COLO829 (cell line): ENCODE measurements around the gene HPSE2.

ENCODE experiments used
- DNase-seq: peaks from one replicate; pipeline ENCODE4 v3.0.0; 2012; ENCODE audit warnings: low spot score

Gene HPSE2

GRCh38 chr10:98613446-98613845 lies 622.2 kb downstream of the HPSE2 start:
- DNase-seq, result no peak

- no peak for DNase-seq
Observed at GRCh38 chr10:98611436-98611835, 624.2 kb downstream of the HPSE2 start.

DNA sequence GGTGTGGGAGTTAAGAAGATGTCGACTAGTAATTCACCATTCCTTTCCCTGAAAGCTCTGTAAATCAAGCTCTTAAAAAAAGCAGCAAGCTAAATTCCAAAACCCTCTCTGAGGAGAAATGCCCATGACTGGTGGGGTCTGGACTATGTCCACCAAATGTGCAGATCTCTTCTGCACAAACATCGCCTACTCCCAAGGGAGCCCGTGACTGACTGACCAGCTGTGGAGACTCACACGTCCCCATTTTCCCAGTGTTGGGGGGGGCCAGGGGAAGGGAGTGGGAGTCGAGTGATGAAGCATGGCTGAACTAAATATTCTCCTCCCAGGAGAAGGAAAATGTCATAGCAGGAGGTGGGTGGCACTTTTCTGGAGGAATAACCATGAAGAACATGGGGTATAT lies 624.8 kb downstream of the HPSE2 start:
- no peak for DNase-seq

DNA sequence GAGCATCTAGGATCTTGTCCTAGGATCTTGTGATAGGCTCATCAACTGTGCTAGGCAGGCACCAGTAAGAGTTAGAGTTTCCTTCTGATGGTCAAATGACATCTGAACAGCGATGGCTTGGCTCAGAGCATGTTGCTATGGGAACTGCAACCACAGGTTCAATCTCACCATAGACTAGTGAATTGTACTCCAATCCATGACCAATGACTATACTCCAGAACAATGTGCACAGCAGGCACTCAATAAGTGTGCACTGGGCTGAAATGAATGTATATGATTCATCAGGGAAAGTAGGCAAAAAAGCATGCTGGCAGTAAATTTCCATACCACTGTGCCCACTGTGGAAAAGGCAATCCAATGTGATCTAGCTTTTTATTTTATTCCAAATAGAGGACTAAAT lies 625.4 kb downstream of the HPSE2 start:
- DNase-seq, result no peak

GRCh38 chr10:98609265-98609664 lies 626.4 kb downstream of the HPSE2 start:
- no peak for DNase-seq

DNA sequence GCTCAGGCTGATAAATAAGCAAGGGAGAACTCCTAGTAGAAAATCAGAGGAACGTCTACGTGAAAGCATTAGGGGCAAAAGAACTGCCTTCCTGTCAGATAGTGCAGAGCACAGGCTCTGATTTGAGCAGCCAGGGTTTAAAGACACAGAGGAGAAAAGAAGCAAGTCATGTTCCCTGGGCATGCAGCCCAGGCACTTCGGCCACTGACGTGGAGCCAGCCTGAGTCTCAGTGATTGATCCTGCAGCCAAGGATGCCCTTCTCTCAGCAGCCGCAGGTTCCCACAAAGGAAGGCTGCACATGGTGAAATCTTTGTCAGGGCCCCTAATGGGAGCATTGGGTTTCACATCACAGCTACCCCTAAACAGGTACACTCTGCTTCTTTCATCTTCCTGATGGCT lies 627.2 kb downstream of the HPSE2 start:
- DNase-seq, result no peak

DNA sequence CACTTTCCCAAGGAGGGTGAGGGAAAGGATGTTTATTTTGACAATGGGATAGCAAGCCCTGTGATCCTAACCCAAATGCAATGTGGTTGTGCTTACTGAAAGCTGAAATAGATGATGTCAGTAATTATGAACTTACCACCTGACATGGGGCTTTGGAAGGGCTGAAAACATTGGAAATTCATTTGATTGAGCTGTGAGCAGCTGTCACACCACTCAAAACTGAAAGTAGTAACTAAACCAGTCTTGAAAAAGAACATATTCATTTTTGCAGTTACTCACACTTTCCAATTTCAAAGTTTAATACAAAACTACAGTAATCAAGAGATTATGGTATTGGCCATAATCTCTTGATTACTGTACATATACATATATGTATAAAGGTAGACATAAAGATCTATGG lies 633.4 kb downstream of the HPSE2 start:
- no peak for DNase-seq

- DNase-seq, result no peak
Observed at GRCh38 chr10:98599032-98599610, 636.5 kb downstream of the HPSE2 start.

DNA sequence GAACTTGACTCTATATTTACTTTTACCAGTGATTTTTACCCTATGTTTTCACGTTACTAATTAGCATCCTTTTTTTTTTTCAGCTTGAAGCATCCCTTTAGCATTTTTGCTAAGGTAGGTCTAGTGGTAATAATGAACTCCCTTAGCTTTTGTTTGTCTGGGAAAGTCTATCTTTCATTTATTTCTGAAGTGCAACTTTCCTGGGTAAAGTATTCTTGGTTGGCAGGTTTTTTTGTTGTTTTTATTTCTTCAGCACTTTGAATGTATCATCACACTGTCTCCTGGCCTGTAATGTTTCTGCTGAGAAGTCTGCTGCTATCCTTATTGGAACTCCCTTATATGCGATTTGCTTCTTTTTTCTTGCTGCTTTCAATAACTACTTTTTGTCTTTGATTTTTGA lies 639.2 kb downstream of the HPSE2 start:
- DNase-seq, result no peak

GRCh38 chr10:98589691-98590090 lies 646.0 kb downstream of the HPSE2 start:
- no peak for DNase-seq

DNA sequence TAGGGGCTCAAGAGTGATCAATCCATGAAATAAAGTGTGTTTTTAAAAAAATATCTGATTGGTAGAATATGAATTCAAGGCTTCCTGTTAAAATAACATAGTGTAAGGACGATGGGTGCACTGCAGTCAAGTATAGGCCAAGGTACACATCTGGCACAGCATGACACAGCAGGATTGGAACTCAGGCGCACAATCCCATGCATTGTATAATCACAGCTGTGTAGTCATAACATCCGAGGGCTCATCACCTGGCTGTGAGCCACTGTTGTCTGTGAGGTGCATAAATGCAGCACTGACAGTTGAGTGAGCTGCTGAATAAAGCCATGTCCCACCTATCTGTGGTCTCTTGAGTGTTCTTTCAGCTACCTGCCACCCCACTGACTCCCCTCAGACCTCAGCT lies 646.6 kb downstream of the HPSE2 start:
- DNase-seq, result peak; percentile 5

DNA sequence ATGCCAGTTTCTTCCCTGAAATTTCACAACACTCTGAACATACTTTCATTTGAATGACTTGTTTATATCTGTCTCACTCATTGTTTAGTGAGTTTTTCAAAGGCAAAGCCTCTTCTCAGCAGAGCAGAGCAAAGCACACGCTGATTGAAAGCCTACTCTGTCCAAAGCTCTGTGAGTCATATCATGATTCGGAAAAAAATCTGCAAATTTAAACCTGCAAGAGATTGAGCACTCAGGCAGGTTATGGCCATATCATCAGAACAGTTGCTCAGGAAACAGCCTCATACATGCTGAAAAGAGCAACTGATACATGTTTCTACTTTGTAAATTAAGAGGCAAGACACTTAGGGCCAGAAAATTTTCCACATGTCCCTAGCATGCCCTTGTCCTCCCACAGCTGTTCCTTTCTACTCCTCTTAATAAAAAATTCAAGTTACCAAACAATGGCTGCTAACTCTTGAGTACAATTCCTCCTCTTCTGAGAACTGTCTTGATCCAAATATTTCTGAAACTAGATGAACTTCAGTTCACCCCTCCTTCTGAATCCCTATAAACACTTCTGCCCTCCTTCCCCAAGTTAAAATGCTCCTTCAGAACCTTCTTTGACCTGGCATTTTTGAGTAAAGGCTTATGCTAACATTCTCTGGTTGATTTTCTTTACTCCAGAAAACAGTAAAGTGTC lies 648.4 kb downstream of the HPSE2 start:
- DNase-seq, result peak; percentile 73

DNA sequence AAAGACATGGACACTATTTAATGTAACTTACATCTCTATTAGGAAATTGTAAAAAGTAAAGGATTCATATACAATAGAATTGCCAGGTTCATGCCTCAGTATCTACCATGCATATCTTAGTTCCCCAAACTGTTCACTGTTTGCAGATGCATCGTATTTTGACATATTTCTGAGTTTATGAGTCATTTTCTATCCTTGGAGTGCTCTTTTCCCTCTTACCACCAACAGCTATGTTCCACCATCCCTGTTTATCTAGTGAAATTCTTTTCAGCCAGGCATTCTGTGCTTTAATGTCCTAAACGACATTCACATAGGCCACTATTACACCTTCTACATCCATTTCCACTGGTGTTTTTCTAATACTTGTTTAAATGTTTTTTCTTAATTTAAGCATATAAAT lies 649.6 kb downstream of the HPSE2 start:
- no peak for DNase-seq

DNA sequence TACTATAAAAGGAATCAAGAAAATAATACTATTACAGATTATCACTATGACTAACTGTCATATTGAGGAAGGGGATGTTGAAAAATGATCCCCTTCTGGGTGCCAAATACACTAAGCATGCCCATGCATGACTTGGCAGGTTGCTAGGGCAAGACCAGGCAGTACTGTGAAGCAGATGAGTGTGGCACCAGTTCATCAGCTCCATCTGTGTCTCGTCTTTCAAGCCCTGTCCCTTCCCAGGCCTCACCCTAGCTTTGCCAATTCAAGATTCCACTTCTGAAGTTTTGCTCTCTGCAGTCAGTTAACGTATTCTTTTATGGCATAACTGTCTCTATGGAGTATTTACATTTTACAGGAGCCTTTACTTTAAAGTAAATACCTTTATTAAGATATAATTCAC lies 653.3 kb downstream of the HPSE2 start:
- DNase-seq, result no peak

- no peak for DNase-seq
Observed at GRCh38 chr10:98577578-98577977, 658.1 kb downstream of the HPSE2 start.

GRCh38 chr10:98577168-98577567 lies 658.5 kb downstream of the HPSE2 start:
- DNase-seq, result no peak

DNA sequence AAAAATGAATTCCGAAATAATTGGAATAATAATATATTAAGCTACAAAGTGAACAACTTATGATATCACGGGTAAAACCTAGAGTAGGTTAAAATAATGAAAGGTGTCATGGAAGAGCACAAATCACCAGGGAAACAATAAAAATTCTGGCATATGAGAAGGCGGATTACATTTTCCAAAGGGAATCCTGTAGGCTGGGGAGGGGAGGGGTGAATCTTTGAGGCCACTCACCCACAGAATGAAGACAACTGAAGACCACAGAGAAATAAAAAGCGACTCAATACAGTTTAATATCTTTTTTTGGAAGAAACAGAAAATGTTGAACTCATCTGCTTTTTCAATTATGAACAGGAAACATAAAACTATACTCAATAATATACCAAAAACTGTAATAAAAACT lies 659.6 kb downstream of the HPSE2 start:
- DNase-seq, result no peak

- no peak for DNase-seq
Observed at GRCh38 chr10:98572594-98572993, 663.1 kb downstream of the HPSE2 start.

- DNase-seq, result no peak
Observed at GRCh38 chr10:98570834-98571233, 664.8 kb downstream of the HPSE2 start.

- no peak for DNase-seq
Observed at GRCh38 chr10:98569853-98570252, 665.8 kb downstream of the HPSE2 start.

GRCh38 chr10:98568551-98568950 lies 667.1 kb downstream of the HPSE2 start:
- no peak for DNase-seq

DNA sequence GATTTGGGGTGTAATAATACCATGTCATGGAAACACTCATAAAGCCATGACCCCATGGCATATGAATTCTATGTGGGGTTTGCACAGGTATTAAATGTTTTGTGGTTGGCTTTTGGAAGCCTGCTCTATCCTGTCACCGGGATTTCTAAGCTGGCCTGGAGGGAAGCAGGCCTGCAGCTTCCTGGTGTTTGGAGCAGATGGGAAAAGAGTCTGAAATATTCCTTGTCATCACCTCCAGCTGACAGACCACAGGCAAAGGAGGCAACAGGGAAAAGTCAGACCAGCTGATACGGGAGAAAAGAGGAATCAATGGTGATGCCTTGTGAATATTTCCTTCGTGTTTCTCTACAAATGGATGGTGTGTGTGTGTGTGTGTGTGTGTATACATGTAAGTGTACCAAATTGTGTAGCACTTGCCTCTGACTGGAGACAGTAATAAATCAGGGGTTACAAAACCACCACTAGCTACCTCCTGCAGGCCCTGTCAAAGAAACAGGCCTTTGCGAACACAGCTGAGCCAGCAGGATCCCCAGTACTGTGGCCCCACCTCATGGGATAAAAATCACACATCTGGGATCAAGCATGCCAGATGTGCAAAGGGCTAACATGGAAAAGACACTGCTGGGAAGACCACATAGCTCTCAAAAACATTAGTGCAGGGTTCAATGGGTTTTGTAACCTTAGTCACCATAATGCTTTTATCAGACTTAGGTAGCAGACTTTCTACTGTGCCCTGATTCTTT lies 668.1 kb downstream of the HPSE2 start:
- no peak for DNase-seq

DNA sequence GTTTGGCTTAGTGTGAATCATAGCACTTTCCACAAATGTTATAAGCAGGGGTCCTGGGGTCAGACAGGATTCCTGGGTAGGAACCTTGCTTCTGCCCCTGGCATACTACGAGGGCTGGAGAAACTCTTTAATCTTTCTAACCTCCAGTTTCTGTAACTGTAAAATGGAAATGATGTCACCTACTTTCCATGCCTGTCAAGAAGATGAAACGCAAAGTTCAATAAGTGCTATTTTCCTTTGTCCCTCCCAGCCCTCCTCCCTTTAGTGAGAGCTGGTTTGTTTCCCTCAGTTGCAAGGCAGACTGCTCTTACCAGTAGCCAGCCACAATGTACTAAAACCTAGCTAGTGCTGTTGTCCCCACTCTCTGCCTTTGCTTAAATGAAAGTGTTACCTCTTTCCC lies 671.8 kb downstream of the HPSE2 start:
- no peak for DNase-seq

GRCh38 chr10:98560565-98560964 lies 675.1 kb downstream of the HPSE2 start:
- no peak for DNase-seq
